ENCODE data around the gene TCERG1L. TPM values are rescaled to one million over a fixed set of nuclear protein-coding genes. Genes with fewer than 3 reads are reported as not detected.
A peak's percentile ranks its signal among the peaks of the same experiment; 100 is the strongest.

The TCERG1L gene
- polyA plus RNA-seq, 3 donors from 2014 or later: not detected

DNA sequence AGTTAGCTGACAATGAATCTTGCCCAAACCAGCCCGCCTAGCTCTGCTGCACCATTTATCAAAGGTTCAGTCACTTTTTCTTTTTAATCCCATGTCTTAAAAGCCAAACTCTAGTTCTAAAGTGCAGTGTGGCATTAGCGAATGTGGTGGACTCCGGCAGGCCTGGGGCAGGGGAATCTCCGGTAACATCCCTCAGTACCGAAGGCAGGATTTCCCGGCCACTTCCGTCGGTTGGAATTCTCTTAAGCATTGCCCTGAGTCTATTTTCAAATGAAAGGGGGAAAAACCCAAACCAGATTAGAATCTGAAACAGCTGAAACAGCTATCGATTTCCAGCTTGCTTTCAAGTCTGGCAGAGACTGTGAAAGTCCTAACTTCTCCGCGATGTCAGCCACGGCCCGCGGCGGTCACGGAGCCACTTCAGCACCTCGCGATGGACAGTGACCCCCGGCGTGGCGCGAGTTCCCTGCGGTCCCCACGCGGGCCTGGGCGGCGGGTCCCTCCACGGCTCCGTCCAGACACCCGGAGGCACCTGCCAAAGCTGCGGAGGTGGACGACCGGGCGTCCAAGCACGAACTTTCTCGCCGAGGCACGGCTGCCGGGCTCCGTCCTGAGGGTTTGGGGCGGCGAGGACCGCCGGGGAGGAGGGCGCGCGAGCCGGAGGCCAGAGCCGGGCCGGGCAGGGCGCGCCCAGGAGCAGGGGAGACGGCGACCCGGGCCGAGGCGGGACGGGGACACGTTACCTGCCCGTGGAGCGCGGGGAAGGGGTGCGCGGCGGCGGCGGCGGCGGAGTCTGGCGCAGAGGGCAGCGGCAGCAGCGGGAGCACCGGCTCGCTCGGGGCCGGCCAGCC lies 745 bp downstream of the TCERG1L start:
- H3K9me3 Mint-ChIP-seq: peaks cover 0 to 3% (median 0%) of the 10 kb centered on the region in 6 donors
- peaks cover 1 to 5% of the 10 kb centered on the region in 2 donors for H3K4me1 Mint-ChIP-seq
- no peaks in the 10 kb centered on the region for H3K36me3 Mint-ChIP-seq
- peaks cover 7 to 23% (median 19%) of the 10 kb centered on the region in 3 donors for H3K27me3 Mint-ChIP-seq (ENCODE audit: low read depth in 3 of 3)
- no peak overlapping the region for H3K27ac Mint-ChIP-seq
- peak overlapping the region in 4 of 5 donors; percentile 30 to 53 (median 44) for H3K4me3 Mint-ChIP-seq
- DNase-seq: no peak

DNA sequence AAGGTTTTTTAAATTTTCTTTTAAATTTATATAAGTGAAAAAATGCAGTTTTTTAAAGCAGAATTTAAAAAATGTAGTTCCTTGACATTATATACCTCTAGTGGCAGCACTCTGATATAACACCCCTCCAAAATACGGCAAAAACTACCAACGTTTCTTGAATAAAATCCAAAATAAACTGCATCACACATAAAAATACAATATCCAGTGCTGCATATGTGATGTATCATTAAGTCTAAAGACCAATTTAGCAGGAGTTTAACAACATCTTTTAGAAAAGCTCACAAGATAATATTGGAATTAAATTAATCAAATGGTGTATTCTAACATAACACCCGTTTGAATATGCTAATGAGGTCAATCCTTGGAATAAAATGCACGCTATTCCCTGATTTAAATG lies 1.4 kb downstream of the TCERG1L start:
- Mint-ChIP-seq H3K36me3 (no peaks in the 10 kb centered on the region), H3K27me3 (ENCODE audit: low read depth in 3 of 3) (peaks cover 7 to 23% (median 19%) of the 10 kb centered on the region in 3 donors), H3K4me3 (peak overlapping the region in 2 of 5 donors; percentile 49 to 53), H3K4me1 (peaks cover 1 to 5% of the 10 kb centered on the region in 2 donors), H3K27ac (no peak overlapping the region), H3K9me3 (peaks cover 0 to 3% (median 0%) of the 10 kb centered on the region in 6 donors)
- no peak for DNase-seq

DNA sequence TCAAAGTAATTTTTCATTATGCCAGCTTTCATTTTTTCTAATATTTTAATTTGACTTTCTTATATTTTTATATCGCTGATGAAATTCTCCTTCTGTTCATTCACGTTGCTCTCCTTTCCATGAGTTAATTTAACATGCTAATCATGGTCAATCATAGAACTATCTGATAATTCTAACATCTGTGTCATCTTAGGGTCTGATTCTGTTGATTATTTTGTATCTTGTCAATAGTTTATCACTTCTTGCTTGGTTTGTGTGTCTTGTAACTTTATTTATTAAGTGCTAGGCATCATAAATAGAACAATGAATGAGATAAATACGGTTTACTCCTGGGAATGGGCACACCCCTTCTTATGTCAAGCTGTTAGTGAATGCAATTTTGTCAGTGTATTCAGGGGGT lies 11.0 kb downstream of the TCERG1L start:
- H3K27ac Mint-ChIP-seq: no peak overlapping the region
- H3K4me1 Mint-ChIP-seq: no peaks in the 10 kb centered on the region

DNA sequence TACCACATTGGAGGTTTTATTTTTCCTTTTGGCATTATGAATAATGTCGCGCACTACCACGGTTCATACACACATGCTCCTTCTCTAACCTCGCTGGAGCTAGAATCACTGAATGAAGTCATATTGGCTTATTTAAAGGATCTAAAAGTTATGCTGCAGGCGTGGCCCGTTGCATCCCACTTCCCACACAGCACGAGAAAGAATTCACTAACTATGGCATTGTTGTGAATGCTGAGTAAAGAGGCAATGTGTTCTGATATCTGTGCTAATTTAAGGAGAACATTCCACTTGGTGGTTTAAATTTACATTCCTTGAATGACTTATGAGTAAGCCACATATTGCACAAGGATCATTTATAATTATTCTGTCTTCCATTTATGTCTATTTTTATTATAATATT lies 20.7 kb downstream of the TCERG1L start:
- H3K27me3 Mint-ChIP-seq (ENCODE audit: low read depth in 3 of 3): peaks cover 0 to 4% (median 0%) of the 10 kb centered on the region in 3 donors
- no peaks in the 10 kb centered on the region for H3K9me3 Mint-ChIP-seq
- H3K4me3 Mint-ChIP-seq: no peak overlapping the region
- H3K36me3 Mint-ChIP-seq: no peaks in the 10 kb centered on the region
- H3K27ac Mint-ChIP-seq: no peak overlapping the region
- DNase-seq: no peak
- H3K4me1 Mint-ChIP-seq: no peaks in the 10 kb centered on the region

More for the DNA sequence above, 11.0 kb downstream of the TCERG1L start:
- Mint-ChIP-seq H3K36me3 (peaks cover 0 to 4% (median 0%) of the 10 kb centered on the region in 3 donors), H3K9me3 (peaks cover 2 to 12% (median 9%) of the 10 kb centered on the region in 6 donors), H3K4me3 (no peak overlapping the region), H3K27me3 (ENCODE audit: low read depth in 3 of 3) (peaks cover 2 to 10% (median 10%) of the 10 kb centered on the region in 3 donors)
- DNase-seq: no peak

DNA sequence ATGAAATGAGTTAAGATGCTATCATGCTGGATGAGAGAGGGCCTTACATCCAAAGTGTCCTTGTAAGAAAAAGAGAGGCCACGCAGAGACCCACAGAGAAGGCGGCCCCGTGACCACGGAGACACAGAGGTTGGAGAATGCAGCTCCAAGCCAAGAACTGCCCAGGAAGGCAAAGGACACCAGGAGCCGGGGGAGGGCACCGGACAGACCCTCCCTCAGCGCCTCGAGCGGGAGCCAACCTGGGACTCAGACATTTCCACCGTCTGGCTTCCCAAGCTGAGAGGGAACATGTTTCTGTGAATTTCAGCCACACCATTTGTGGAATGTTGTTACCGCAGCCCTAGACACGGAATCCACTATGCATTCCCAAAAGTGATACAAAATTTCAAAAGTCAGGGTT lies 22.9 kb downstream of the TCERG1L start:
- no peak overlapping the region for H3K27ac Mint-ChIP-seq
- peaks cover 0 to 4% (median 2%) of the 10 kb centered on the region in 3 donors for H3K27me3 Mint-ChIP-seq (ENCODE audit: low read depth in 3 of 3)

DNA sequence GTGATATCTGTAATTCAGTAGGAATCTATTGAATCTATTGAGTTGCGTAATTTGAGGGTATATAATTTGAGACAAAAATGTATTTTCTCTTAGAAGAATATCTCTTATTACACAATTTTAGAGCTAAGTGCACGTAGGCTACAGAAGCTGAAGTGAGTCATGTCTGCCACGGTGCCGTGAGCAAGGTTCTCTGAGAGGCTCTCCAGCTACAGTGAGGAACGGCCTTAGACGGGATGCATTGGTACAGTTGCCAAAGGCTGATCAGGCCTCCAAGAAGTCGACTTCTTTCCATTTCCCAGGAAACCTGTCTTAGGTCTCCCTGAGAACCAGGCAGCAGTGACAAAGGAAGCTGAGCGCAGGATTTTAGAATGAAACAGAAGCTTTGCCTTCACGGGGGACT lies 28.6 kb downstream of the TCERG1L start:
- Mint-ChIP-seq H3K27me3 (ENCODE audit: low read depth in 3 of 3) (peaks cover 0 to 4% (median 0%) of the 10 kb centered on the region in 3 donors), H3K9me3 (no peaks in the 10 kb centered on the region), H3K36me3 (no peaks in the 10 kb centered on the region), H3K4me3 (no peak overlapping the region), H3K27ac (no peak overlapping the region), H3K4me1 (no peaks in the 10 kb centered on the region)
- DNase-seq: no peak

More for the DNA sequence above, 22.9 kb downstream of the TCERG1L start:
- Mint-ChIP-seq H3K9me3 (no peaks in the 10 kb centered on the region), H3K4me3 (no peak overlapping the region), H3K4me1 (no peaks in the 10 kb centered on the region), H3K36me3 (no peaks in the 10 kb centered on the region)
- DNase-seq: no peak

DNA sequence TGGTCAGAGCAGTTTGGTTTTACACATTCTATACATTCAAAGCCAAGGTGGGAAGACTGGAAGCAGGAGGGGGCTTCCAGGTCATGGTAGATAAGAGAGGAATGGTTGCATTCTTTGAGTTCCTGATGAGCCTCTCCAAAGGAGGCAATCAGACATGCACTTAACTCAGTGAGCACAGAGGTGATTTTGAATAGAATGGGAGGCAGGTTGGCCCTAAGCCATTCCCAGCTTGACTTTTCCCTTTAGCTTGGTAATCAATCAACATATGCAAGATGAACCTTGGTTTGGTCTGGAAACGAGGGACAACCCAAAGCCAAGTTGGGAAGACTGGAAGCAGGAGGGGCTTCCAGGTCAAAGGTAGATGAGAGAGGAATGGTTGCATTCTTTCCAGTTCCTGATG lies 31.4 kb downstream of the TCERG1L start:
- Mint-ChIP-seq H3K9me3 (no peaks in the 10 kb centered on the region), H3K4me1 (no peaks in the 10 kb centered on the region), H3K4me3 (no peak overlapping the region), H3K27ac (no peak overlapping the region), H3K27me3 (ENCODE audit: low read depth in 3 of 3) (peaks cover 0 to 6% (median 2%) of the 10 kb centered on the region in 3 donors), H3K36me3 (no peaks in the 10 kb centered on the region)
- DNase-seq: no peak

DNA sequence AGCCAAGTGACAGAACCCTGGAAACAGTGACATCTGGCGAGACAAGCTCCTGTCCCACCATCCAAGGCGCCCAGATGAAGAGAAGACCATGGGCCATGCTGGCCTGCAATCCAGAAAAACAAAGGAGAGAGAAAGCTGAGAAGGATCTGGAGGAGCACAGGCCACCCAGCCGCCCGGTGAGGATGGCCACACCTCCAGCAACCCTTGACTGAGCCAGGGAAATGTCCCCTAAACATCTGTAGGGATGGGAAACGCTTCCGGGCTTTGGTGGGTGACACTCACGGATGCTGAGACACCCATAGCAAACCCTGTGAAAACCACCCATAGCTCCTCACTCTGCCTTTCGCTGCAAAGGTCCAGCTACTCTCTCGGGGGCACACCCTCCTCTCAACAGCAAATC lies 32.0 kb downstream of the TCERG1L start:
- H3K27me3 Mint-ChIP-seq (ENCODE audit: low read depth in 3 of 3): peaks cover 1 to 6% (median 2%) of the 10 kb centered on the region in 3 donors
- no peaks in the 10 kb centered on the region for H3K36me3 Mint-ChIP-seq
- no peak for DNase-seq
- no peak overlapping the region for H3K4me3 Mint-ChIP-seq
- no peaks in the 10 kb centered on the region for H3K4me1 Mint-ChIP-seq
- H3K27ac Mint-ChIP-seq: no peak overlapping the region
- H3K9me3 Mint-ChIP-seq: no peaks in the 10 kb centered on the region

DNA sequence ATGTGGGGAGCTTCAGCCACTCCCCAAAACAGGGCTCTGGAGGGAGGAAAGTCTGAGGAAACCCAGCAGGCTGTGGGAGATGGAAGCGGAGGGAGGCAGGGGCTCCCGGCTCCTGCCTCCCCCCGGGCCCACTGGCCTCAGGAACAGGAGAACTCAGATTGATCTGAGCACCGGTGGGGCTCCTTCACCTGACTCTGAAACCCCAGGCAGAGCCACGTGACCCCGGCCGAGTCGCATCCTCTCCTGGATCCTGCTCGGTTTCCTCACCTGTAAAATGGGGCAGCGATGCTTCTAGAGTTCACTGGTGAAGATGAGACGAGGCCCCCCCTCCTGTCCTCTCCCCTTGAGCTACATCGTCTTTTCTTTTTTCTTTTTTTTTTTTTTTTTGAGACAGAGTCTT lies 33.6 kb downstream of the TCERG1L start:
- no peaks in the 10 kb centered on the region for H3K36me3 Mint-ChIP-seq
- H3K27ac Mint-ChIP-seq: no peak overlapping the region
- no peaks in the 10 kb centered on the region for H3K4me1 Mint-ChIP-seq
- no peak for DNase-seq
- peaks cover 1 to 6% (median 2%) of the 10 kb centered on the region in 3 donors for H3K27me3 Mint-ChIP-seq (ENCODE audit: low read depth in 3 of 3)
- no peak overlapping the region for H3K4me3 Mint-ChIP-seq
- H3K9me3 Mint-ChIP-seq: no peaks in the 10 kb centered on the region

DNA sequence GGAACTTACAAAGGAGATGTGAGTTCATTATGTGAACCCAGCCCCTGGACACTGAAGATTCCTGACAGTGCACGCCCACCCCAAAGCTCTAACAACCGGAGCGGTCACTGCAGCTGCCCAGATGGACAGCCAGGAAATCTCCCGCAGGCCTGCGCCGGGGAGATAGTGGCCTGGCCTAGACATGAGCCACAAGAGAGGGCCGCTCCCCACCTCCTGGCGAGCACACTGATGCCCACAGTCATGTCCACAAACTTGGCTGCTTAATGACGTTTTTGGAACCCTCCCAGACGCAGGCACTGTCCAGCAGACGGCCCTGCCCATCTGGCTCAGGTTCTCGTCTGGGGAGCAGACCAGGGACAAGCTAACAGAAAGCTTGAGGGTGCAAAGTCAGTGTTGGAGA lies 34.2 kb downstream of the TCERG1L start:
- H3K9me3 Mint-ChIP-seq: no peaks in the 10 kb centered on the region
- no peak for DNase-seq
- peaks cover 1 to 6% (median 2%) of the 10 kb centered on the region in 3 donors for H3K27me3 Mint-ChIP-seq (ENCODE audit: low read depth in 3 of 3)
- H3K27ac Mint-ChIP-seq: no peak overlapping the region
- H3K36me3 Mint-ChIP-seq: no peaks in the 10 kb centered on the region
- no peaks in the 10 kb centered on the region for H3K4me1 Mint-ChIP-seq
- no peak overlapping the region for H3K4me3 Mint-ChIP-seq

DNA sequence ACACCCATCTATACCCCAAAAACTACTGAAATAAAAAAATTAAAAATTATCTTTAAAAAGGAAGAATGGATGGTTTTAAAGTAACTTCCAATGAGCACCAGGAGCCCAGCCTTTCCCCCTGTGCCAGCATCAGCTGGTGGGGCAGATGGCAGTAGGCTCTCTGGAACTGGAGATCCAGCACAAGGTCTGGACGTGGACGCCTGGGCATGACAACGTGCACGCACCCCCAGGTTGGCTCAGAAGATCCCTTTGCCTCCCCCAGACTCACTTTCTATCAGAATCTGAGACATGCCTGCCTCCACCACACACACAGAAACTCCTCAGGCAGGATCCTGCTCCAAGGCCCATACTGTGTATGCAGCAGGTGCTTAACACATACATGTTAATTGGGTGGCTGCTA lies 35.8 kb downstream of the TCERG1L start:
- no peak for DNase-seq
- Mint-ChIP-seq H3K9me3 (peaks cover 0 to 2% (median 0%) of the 10 kb centered on the region in 6 donors), H3K27me3 (ENCODE audit: low read depth in 3 of 3) (peaks cover 1 to 4% (median 2%) of the 10 kb centered on the region in 3 donors), H3K4me1 (no peaks in the 10 kb centered on the region), H3K27ac (no peak overlapping the region), H3K36me3 (no peaks in the 10 kb centered on the region), H3K4me3 (no peak overlapping the region)

DNA sequence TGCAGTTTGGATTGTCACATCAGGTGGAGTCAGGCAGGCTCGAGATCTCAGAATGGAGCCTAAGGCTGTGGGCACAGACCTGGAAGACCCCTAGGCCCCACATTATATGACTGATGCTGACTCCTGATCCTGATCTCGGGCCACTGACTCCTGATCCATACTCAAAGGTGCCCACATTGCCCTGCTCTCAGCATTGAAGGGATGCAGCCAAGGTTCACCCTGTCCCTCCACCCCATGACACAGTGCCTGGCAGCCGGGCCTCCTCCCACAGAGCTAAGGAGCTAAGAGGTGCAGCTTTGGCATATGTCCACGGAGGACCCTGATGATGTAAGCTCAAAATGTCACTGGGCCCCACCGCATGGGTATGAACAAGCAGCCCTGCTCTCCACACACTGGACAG lies 36.6 kb downstream of the TCERG1L start:
- H3K4me3 Mint-ChIP-seq: no peak overlapping the region
- H3K4me1 Mint-ChIP-seq: no peaks in the 10 kb centered on the region
- no peaks in the 10 kb centered on the region for H3K36me3 Mint-ChIP-seq
- H3K9me3 Mint-ChIP-seq: peaks cover 0 to 2% (median 0%) of the 10 kb centered on the region in 6 donors
- peaks cover 1 to 4% (median 2%) of the 10 kb centered on the region in 3 donors for H3K27me3 Mint-ChIP-seq (ENCODE audit: low read depth in 3 of 3)
- no peak overlapping the region for H3K27ac Mint-ChIP-seq
- DNase-seq: no peak

DNA sequence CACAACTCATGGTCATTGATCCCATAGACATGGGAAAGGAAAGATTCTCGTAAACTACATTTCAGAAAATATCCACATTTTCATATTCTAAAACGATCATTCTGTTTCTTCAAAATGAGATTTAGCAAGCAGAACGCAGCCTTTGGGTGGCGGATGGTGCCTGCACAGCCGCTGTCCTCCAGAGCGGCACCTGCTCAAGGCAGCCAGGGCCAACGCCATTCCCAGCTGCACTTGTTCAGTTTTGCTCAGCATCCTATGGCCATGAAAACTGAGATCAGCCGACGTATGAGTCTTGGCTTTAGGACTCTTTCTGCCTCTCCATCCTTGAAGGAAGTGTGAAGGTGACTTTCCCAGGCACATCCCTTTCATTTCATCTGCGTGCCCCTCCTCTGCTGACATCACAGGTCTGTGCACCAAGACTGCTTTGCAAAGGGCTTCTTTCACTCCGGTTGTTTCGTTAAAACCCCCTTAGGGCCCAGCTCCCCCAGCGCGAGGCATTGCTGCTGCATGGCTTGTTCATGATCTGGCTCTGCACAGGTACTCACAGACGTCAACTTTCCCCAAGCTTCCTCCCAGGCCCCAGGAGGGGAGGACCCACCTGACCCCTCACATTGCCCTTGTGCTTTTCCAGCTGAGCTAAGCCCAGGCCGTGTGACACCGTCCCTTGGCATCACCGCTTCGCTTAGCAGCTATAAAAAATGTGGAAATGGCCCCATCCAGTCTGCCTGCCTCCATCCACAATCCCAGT lies 37.2 kb downstream of the TCERG1L start:
- Mint-ChIP-seq H3K9me3 (peaks cover 0 to 2% (median 0%) of the 10 kb centered on the region in 6 donors), H3K36me3 (no peaks in the 10 kb centered on the region), H3K4me3 (no peak overlapping the region), H3K27ac (no peak overlapping the region), H3K4me1 (no peaks in the 10 kb centered on the region), H3K27me3 (ENCODE audit: low read depth in 3 of 3) (peaks cover 1 to 4% (median 2%) of the 10 kb centered on the region in 3 donors)
- no peak for DNase-seq

DNA sequence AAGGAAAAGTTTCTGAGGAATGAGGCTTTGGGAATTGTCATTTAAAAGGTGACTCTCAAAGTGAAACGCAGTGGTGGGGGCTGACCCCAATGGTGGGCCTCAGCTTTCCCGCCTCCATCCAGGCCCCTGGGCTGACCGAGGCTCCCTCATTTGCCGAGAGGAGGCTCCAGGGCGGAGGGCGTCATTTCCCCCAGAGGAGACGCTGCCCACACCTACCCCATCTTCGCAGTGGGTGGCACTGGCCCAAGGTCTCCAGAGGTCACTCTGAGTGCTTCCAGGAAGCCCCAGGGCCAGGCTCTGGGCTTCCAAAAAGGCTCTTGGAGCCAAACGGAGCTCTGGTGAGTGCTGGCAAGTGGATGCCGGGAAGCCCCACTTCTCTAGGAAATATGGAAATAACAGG lies 38.0 kb downstream of the TCERG1L start:
- no peak for DNase-seq
- no peak overlapping the region for H3K27ac Mint-ChIP-seq
- H3K9me3 Mint-ChIP-seq: peaks cover 0 to 2% (median 0%) of the 10 kb centered on the region in 6 donors
- H3K4me1 Mint-ChIP-seq: no peaks in the 10 kb centered on the region
- peaks cover 1 to 4% (median 2%) of the 10 kb centered on the region in 3 donors for H3K27me3 Mint-ChIP-seq (ENCODE audit: low read depth in 3 of 3)
- H3K36me3 Mint-ChIP-seq: no peaks in the 10 kb centered on the region
- H3K4me3 Mint-ChIP-seq: no peak overlapping the region

All from immature natural killer cell (primary cell).